Measurements from ENCODE around the gene TM9SF1. TPM values are rescaled to one million over a fixed set of nuclear protein-coding genes. Genes with fewer than 3 reads are reported as not detected.

TM9SF1 gene
- total and polyA plus RNA-seq, 2 of the 13 experiments (the other 11 are each of a cell fraction or from before 2014, with no cell fraction given) = 83.2 to 110 TPM

DNA sequence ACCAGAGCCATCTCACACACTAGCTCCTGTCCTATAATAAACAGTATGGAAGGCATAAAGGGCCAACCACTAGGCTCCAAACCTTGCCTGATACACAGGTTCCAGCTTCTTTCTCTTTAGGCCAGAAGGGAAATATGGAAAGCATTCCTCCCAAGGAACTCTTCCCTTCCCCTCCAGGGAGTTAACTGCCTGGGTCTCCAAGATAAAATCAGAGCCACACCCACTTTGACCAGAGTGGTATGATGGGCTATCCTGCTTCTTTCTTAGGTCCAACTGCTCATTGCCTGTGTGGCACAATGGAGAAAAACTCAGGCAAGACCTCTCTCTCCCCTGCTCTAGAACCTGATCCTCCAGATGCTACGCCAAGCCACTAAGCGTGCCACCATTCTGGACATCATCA lies 12.4 kb upstream of the TM9SF1 start (continued):
- TF ChIP-seq ZNF691 (CRISPR knock-in tag; IDR thresholded peaks at IDR 0.05; ENCODE audit: borderline replicate concordance, low read depth) (no peak), TBP (CRISPR knock-in tag; IDR thresholded peaks at IDR 0.05) (no peak), THAP11 (CRISPR knock-in tag; IDR thresholded peaks at IDR 0.05) (no peak), TARDBP (CRISPR knock-in tag; IDR thresholded peaks at IDR 0.05) (0 out of 2 replicates have a peak, but pooled peaks have one; percentile 31), HDAC2 (CRISPR knock-in tag; IDR thresholded peaks at IDR 0.05) (no peak), ZNF660 (CRISPR knock-in tag; IDR thresholded peaks at IDR 0.05; ENCODE audit: borderline replicate concordance, low read depth) (no peak), FOXO1 (CRISPR knock-in tag; IDR thresholded peaks at IDR 0.05) (no peak), HES4 (CRISPR knock-in tag; IDR thresholded peaks at IDR 0.05; ENCODE audit: borderline replicate concordance) (no peak), BORCS8-MEF2B (CRISPR knock-in tag; IDR thresholded peaks at IDR 0.05) (0 out of 2 replicates have a peak, but pooled peaks have one; percentile 55), ZNF501 (CRISPR knock-in tag; IDR thresholded peaks at IDR 0.05) (no peak), SP140L (CRISPR knock-in tag; IDR thresholded peaks at IDR 0.05; ENCODE audit: borderline replicate concordance) (no peak), ZC3H4 (CRISPR knock-in tag; IDR thresholded peaks at IDR 0.05; ENCODE audit: borderline replicate concordance) (no peak), TMF1 (CRISPR knock-in tag; IDR thresholded peaks at IDR 0.05; ENCODE audit: low read depth) (0 out of 2 replicates have a peak, but pooled peaks have one; percentile 26), KAT8 (CRISPR knock-in tag; IDR thresholded peaks at IDR 0.05) (no peak), CCAR2 (optimal IDR thresholded peaks at IDR 0.05; ENCODE audit: low read depth, low read length) (no peak)
- TF ChIP-seq, protein P1, sequence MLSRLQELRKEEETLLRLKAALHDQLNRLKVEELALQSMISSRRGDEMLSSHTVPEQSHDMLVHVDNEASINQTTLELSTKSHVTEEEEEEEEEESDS (CRISPR knock-in tag; IDR thresholded peaks at IDR 0.05; ENCODE audit: borderline replicate concordance) = no peak
- TF ChIP-seq, protein P2, sequence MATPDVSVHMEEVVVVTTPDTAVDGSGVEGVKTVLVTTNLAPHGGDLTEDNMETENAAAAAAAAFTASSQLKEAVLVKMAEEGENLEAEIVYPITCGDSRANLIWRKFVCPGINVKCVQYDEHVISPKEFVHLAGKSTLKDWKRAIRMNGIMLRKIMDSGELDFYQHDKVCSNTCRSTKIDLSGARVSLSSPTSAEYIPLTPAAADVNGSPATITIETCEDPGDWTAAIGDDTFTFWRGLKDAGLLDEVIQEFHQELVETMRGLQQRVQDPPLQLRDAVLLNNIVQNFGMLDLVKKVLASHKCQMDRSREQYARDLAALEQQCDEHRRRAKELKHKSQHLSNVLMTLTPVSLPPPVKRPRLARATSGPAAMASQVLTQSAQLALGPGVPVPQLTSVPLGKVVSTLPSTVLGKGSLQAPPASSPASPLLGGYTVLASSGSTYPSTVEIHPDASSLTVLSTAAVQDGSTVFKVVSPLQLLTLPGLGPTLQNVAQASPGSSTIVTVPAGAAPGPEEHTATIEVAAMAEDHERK (CRISPR knock-in tag; IDR thresholded peaks at IDR 0.05; ENCODE audit: low read depth) = no peak
- TF ChIP-seq, protein P3, sequence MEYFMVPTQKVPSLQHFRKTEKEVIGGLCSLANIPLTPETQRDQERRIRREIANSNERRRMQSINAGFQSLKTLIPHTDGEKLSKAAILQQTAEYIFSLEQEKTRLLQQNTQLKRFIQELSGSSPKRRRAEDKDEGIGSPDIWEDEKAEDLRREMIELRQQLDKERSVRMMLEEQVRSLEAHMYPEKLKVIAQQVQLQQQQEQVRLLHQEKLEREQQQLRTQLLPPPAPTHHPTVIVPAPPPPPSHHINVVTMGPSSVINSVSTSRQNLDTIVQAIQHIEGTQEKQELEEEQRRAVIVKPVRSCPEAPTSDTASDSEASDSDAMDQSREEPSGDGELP (IDR thresholded peaks at IDR 0.05; ENCODE audit: borderline replicate concordance, low read depth) = no peak
- TF ChIP-seq, protein P4, sequence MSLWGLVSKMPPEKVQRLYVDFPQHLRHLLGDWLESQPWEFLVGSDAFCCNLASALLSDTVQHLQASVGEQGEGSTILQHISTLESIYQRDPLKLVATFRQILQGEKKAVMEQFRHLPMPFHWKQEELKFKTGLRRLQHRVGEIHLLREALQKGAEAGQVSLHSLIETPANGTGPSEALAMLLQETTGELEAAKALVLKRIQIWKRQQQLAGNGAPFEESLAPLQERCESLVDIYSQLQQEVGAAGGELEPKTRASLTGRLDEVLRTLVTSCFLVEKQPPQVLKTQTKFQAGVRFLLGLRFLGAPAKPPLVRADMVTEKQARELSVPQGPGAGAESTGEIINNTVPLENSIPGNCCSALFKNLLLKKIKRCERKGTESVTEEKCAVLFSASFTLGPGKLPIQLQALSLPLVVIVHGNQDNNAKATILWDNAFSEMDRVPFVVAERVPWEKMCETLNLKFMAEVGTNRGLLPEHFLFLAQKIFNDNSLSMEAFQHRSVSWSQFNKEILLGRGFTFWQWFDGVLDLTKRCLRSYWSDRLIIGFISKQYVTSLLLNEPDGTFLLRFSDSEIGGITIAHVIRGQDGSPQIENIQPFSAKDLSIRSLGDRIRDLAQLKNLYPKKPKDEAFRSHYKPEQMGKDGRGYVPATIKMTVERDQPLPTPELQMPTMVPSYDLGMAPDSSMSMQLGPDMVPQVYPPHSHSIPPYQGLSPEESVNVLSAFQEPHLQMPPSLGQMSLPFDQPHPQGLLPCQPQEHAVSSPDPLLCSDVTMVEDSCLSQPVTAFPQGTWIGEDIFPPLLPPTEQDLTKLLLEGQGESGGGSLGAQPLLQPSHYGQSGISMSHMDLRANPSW (CRISPR knock-in tag; IDR thresholded peaks at IDR 0.05; ENCODE audit: borderline replicate concordance) = no peak
- TF ChIP-seq, protein P5, sequence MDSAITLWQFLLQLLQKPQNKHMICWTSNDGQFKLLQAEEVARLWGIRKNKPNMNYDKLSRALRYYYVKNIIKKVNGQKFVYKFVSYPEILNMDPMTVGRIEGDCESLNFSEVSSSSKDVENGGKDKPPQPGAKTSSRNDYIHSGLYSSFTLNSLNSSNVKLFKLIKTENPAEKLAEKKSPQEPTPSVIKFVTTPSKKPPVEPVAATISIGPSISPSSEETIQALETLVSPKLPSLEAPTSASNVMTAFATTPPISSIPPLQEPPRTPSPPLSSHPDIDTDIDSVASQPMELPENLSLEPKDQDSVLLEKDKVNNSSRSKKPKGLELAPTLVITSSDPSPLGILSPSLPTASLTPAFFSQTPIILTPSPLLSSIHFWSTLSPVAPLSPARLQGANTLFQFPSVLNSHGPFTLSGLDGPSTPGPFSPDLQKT (CRISPR knock-in tag; IDR thresholded peaks at IDR 0.05; ENCODE audit: borderline replicate concordance) = no peak
